Brain microvascular endothelial cell (primary cell): ENCODE results near the gene ZNF335.

ENCODE experiments used
- DNase-seq: peaks from one replicate; pipeline ENCODE4 v3.0.0-alpha.2; 2020
- H3K27ac ChIP-seq: fragments of 250-450 bp; sonication (Bioruptor Pico); 2 replicates; pipeline ENCODE4 v1.5.1; 2020; ENCODE audit warnings: mild to moderate bottlenecking, moderate library complexity
- H3K27me3 ChIP-seq: fragments of 250-450 bp; sonication (Bioruptor Pico); replicated peaks from 2 replicates; pipeline ENCODE4 v1.5.1; 2020; ENCODE audit warnings: mild to moderate bottlenecking
- H3K36me3 ChIP-seq: fragments of 250-450 bp; sonication (Bioruptor Pico); replicated peaks from 2 replicates; pipeline ENCODE4 v1.5.1; 2020; ENCODE audit warnings: mild to moderate bottlenecking
- H3K4me3 ChIP-seq: 2 replicates; pipeline ENCODE4 v1.5.1; 2011; ENCODE audit warnings: low read depth, mild to moderate bottlenecking, control low read depth, low read length, moderate library complexity
- CTCF ChIP-seq: IDR thresholded peaks from 2 replicates; pipeline ENCODE4 v1.5.1; 2011; ENCODE audit warnings: low read depth, mild to moderate bottlenecking, moderate library complexity, low read length, control low read depth, inconsistent platforms; ENCODE audit errors: missing control alignments
- in situ Hi-C: cut with HindIII; loops from 2 replicates; pipeline ENCODE4 v1.10.0; 2017; ENCODE audit warnings: low sequenced_read_pairs, low pct_ligation_motif_present

The ZNF335 gene

DNA sequence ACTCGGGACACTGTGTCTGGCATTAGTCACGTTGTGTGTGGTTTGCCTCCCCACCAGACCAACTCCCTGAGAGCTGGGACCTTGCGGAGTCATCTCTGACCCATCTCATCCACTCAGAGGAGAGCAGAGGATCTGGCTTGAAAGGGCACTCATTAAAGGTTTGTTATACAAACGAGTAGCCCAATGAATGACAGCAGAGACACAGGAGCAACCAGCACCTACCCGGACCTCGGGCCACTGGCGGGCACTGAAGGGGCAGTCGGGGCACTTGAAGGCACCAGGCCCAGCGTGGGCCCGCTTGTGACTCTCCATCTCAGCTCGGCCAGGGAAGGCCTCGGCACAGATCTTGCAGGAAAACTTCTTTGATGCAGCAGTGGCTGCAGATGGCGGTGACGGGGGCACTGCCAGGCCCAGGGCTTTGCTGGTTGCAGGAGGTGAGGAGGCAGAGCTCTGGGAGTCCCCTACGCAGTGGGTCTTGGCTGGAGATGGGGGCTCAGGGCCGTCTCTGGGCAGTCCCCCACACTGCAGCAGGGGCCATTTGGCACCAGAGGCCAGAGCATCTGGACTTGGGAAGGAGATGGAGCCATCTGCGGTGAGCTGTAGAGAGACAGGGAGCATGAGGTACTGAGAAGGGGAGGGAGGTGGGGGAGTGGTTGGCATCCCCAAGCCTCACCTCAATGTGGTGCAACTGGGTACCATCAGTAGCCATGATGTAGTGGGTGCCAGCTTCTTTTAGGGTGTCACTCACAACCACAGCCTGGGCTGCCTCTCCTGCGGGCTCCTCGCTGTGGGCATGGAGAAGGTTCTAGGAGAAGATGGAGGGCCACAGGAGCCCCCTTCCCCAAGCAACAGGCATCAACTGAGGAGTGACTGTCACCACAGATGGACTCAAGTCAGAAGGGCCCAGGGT, 19.8 kb downstream of the ZNF335 start:
- DNase-seq: no peak
- H3K27ac ChIP-seq: no peak overlapping the region
- in situ Hi-C loops: no loop called here
- peaks cover 78% of the 10 kb centered on the region for H3K36me3 ChIP-seq
- no peak overlapping the region for H3K4me3 ChIP-seq
- no peak for TF ChIP-seq CTCF
- H3K27me3 ChIP-seq: no peaks in the 10 kb centered on the region

- TF ChIP-seq CTCF: no peak
- DNase-seq: no peak
Measured at GRCh38 chr20:45950330-45950646, 21.7 kb downstream of the ZNF335 start.

DNA sequence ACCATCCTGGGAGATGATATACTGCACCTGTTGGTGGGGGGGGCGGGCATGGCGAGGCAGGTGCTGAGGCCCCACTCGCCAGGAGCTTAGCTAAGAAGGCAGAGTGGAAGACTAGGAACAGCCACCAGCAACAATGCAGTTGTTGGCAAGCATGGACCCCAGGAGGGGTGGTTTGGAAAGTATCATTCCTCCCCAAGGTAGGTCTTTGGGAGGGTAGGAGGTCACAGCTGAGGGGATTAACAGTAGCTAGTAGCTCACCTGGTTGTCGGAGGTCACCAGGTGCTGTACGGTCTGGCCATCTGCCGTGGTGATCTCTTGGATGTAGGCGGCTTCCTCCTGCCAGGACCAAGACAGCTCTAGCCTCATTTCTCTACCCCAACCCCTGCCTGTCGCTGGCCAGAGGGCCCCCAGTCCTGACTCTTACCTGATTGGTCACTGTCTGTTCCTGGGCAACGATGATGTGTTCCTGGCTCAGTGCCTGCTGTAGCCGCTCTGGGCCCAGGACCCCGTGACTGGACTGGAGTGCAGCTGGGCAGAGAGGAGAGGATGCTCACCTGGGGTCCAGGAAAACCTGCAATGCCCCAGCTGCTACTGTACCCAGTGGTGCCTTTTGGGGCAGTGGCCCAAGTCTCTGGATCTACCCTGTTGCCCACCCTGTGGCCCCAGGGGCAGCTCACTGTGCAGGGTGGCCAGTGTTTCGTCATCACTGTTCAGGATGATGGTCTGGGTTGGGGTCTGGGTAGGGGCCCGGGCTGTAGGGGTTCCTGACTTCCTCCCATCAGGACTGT, 22.3 kb downstream of the ZNF335 start:
- in situ Hi-C loops: no loop called here
- H3K27me3 ChIP-seq: no peaks in the 10 kb centered on the region
- H3K36me3 ChIP-seq: peaks cover 84% of the 10 kb centered on the region
- DNase-seq: no peak
- no peak overlapping the region for H3K4me3 ChIP-seq
- TF ChIP-seq CTCF: no peak
- H3K27ac ChIP-seq: no peak overlapping the region

More at GRCh38 chr20:45950330-45950646, 21.7 kb downstream of the ZNF335 start:
- no peak overlapping the region for H3K4me3 ChIP-seq
- H3K27ac ChIP-seq: no peak overlapping the region
- H3K27me3 ChIP-seq: no peaks in the 10 kb centered on the region
- H3K36me3 ChIP-seq: peaks cover 79% of the 10 kb centered on the region
- in situ Hi-C loops: no loop called here

DNA sequence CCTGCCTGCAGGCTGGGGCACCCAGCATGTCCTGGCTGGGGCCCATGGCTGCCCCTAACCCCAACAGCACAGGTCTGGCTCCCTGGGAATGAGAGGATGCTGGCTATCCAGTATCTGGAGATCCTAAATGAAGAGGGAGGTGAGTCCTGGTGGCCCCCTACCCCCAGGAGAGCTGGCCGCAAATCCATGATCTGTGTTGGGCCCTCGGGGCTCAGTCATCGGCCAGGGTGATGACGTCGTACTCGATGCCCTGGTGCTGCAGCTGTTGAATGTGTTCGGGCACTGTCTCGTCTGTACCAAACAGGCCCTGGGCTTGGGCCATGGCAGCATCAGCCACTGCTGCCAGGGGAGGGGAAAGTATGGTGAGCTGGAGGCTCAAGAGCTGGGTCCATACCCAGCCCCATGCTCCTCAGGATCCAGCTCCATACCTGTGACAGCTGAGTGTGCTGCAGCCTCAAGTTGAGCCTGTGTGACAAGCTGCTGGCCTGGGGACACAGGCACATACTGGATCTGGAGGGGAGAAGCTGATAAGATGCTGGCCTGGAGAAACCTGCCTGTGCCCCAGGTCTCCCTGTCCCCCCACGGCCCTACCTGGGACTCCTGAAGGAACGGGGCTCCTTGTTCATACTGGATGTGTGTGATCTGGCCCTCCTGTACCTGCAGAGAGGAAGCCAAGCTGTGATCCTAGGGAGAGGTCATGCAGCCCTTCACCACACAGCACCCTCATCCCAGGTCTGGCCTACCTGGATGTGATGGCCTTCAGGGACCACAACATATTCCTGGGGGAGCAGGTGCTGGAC, 23.1 kb downstream of the ZNF335 start:
- in situ Hi-C loops: no loop called here
- no peak overlapping the region for H3K27ac ChIP-seq
- DNase-seq: no peak
- no peak overlapping the region for H3K4me3 ChIP-seq
- H3K27me3 ChIP-seq: no peaks in the 10 kb centered on the region
- H3K36me3 ChIP-seq: peaks cover 86% of the 10 kb centered on the region
- no peak for TF ChIP-seq CTCF

DNA sequence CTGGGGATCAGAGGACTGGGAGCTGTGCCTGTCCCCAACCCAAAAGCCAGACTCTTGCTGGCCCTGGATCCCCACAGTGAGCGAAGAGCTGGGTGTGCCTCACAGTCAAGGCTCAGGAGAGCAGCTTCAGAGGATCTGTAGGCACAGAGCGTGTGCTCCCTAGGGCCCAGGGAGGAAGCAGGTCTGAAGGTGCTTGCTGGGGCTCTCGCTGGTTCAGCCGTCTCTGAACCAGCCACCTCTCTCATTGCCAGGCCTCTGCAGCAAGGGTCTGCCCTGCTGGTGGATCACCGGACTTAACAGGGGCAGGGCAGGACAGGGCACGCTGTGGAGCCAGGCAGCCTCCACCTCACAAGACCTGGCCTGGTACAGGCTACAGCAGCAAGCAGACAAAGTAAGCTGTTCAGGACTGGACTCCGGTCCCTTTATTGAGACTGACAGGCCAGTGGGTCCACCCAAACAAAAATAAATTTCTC, 23.7 kb downstream of the ZNF335 start:
- DNase-seq: no peak
- peaks cover 86% of the 10 kb centered on the region for H3K36me3 ChIP-seq
- in situ Hi-C loops: no loop called here
- no peak overlapping the region for H3K27ac ChIP-seq
- H3K27me3 ChIP-seq: no peaks in the 10 kb centered on the region
- H3K4me3 ChIP-seq: no peak overlapping the region
- TF ChIP-seq CTCF: no peak
